ENCODE data around the gene FBXW12.

DNA sequence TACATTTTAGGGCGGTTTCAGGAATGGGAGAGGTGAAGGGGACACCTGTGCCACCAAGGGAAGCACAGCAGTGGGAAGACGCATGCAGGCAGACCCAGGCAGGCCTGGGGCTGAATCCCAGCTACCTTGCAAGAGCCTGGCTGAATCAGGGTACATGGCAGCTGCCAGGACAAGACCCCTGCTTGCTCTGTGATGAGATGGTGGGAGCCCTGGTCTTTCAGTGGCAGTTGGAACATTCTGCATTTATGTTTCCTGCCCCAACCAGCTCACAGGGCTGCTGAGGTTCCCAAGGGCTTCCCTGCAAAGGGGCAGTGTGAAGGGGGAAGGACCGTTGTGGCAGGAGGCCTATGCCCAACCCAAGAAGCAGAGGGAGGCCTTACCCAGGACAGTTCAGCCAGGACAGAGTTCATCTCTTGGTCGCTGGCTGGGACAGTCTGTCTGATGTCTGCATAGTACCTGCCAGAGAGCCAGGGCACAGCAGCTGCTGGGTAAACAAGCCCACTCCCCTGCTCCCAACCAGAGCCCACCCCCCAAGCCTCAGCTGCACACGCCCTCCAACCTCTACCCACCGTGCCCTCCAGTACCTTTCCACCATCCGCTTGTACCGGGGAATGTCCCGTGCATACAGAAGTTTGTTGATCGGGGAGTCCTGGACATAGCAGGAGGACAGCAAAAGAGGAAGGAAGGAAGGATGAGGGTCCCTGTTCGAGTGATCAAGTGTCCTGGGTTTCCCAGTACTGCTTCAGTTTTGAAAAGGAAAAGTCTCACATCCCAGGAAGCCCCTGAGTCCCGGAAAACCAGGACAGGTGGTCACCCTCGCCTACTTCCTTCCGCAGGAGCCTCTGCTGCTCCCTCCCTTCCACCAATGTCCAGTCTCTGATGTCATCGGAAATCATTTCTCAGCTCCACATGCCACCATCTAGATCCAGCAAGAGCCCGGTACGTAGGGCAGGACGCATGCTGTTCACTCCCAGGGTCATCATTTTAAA lies 34.7 kb downstream of the FBXW12 start:
- TF ChIP-seq EZH2 (IDR thresholded peaks at IDR 0.05; ENCODE audit: borderline replicate concordance, insufficient read depth, low read length, poor library complexity, severe bottlenecking) (no peak), TAF1 (IDR thresholded peaks at IDR 0.05; ENCODE audit: low read depth) (no peak), POLR2AphosphoS5 (IDR thresholded peaks at IDR 0.05) (no peak)
- TF ChIP-seq, protein P1, sequence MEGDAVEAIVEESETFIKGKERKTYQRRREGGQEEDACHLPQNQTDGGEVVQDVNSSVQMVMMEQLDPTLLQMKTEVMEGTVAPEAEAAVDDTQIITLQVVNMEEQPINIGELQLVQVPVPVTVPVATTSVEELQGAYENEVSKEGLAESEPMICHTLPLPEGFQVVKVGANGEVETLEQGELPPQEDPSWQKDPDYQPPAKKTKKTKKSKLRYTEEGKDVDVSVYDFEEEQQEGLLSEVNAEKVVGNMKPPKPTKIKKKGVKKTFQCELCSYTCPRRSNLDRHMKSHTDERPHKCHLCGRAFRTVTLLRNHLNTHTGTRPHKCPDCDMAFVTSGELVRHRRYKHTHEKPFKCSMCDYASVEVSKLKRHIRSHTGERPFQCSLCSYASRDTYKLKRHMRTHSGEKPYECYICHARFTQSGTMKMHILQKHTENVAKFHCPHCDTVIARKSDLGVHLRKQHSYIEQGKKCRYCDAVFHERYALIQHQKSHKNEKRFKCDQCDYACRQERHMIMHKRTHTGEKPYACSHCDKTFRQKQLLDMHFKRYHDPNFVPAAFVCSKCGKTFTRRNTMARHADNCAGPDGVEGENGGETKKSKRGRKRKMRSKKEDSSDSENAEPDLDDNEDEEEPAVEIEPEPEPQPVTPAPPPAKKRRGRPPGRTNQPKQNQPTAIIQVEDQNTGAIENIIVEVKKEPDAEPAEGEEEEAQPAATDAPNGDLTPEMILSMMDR (IDR thresholded peaks at IDR 0.05; ENCODE audit: poor library complexity, severe bottlenecking): no peak
